Breast epithelium (tissue), 3 donors: ENCODE measurements around the gene FCHO2.

Source experiments
- POLR2A ChIP-seq: fragments of 450-650 bp; IDR thresholded peaks from one replicate; pipeline ENCODE4 v1.6.1; 2016; ENCODE audit warnings: antibody characterized with exemption, mild to moderate bottlenecking, moderate library complexity
- POLR2AphosphoS5 ChIP-seq, 3 donors: sonication (generic); formaldehyde crosslinking; IDR thresholded peaks; one replicate each; pipeline ENCODE4 v1.6.1; 2017; ENCODE audit warnings: antibody characterized with exemption in 3 of 3
- TF ChIP-seq, protein P1 (sequence below), 3 donors: fragments of 450-650 bp; IDR thresholded peaks; one replicate each; pipeline ENCODE4 v1.5.1; 2016 to 2017; ENCODE audit warnings: antibody characterized with exemption in 3 of 3, mild to moderate bottlenecking in 3 of 3, moderate library complexity in 3 of 3

GRCh38 chr5:73061593-73061992 is 105.8 kb downstream of the FCHO2 start:
- TF ChIP-seq, protein P1, sequence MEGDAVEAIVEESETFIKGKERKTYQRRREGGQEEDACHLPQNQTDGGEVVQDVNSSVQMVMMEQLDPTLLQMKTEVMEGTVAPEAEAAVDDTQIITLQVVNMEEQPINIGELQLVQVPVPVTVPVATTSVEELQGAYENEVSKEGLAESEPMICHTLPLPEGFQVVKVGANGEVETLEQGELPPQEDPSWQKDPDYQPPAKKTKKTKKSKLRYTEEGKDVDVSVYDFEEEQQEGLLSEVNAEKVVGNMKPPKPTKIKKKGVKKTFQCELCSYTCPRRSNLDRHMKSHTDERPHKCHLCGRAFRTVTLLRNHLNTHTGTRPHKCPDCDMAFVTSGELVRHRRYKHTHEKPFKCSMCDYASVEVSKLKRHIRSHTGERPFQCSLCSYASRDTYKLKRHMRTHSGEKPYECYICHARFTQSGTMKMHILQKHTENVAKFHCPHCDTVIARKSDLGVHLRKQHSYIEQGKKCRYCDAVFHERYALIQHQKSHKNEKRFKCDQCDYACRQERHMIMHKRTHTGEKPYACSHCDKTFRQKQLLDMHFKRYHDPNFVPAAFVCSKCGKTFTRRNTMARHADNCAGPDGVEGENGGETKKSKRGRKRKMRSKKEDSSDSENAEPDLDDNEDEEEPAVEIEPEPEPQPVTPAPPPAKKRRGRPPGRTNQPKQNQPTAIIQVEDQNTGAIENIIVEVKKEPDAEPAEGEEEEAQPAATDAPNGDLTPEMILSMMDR (IDR thresholded peaks at IDR 0.05): no peak
- TF ChIP-seq POLR2AphosphoS5 (IDR thresholded peaks at IDR 0.05) (no peak), POLR2A (no peak)
